Liver (tissue), 3 donors: Measurements from ENCODE around the gene AP3M1.

Experiments
- CTCF ChIP-seq: fragments of 150-350 bp; IDR thresholded peaks from 2 replicates; pipeline ENCODE4 v1.5.1; 2017; ENCODE audit warnings: improper control_type of control experiment, low read depth, low read length; ENCODE audit not compliant: missing input control
- EGR1 ChIP-seq, 2 donors: IDR thresholded peaks; 2 replicates each; pipeline ENCODE4 v1.6.1; 2016 to 2018; ENCODE audit warnings: antibody characterized with exemption in 2 of 2, low read depth in 2 of 2
- GABPA ChIP-seq, 2 donors: IDR thresholded peaks in 1 of 2; conservative IDR thresholded peaks in 1 of 2; 2 replicates each; pipeline ENCODE4 v1.6.1; 2016; ENCODE audit warnings: antibody characterized with exemption in 2 of 2, mild to moderate bottlenecking in 1 of 2, moderate library complexity in 1 of 2
- JUND ChIP-seq, 2 donors: IDR thresholded peaks; 2 replicates each; pipeline ENCODE4 v1.6.1; 2016; ENCODE audit warnings: antibody characterized with exemption in 2 of 2
- MAX ChIP-seq: IDR thresholded peaks from 2 replicates; pipeline ENCODE4 v1.6.1; 2016; ENCODE audit warnings: antibody characterized with exemption
- donor health status: healthy.
- donor health status: healthy.

GRCh38 chr10:74107391-74107790 lies 43.2 kb downstream of the AP3M1 start:
- TF ChIP-seq CTCF, result no peak
- TF ChIP-seq GABPA (IDR thresholded peaks at IDR 0.05 in 1 of 2, conservative IDR thresholded peaks at IDR 0.05 in 1 of 2), result no peak
- no peak for TF ChIP-seq MAX
- no peak for TF ChIP-seq EGR1 (IDR thresholded peaks at IDR 0.05; ENCODE audit: low read depth in 2 of 2)
- no peak for TF ChIP-seq JUND (IDR thresholded peaks at IDR 0.05)
